ENCODE measurements around the gene FGF22.

The FGF22 gene

GRCh38 chr19:644789-645188 is 5.1 kb downstream of the FGF22 start:
- no peak for DNase-seq

DNA sequence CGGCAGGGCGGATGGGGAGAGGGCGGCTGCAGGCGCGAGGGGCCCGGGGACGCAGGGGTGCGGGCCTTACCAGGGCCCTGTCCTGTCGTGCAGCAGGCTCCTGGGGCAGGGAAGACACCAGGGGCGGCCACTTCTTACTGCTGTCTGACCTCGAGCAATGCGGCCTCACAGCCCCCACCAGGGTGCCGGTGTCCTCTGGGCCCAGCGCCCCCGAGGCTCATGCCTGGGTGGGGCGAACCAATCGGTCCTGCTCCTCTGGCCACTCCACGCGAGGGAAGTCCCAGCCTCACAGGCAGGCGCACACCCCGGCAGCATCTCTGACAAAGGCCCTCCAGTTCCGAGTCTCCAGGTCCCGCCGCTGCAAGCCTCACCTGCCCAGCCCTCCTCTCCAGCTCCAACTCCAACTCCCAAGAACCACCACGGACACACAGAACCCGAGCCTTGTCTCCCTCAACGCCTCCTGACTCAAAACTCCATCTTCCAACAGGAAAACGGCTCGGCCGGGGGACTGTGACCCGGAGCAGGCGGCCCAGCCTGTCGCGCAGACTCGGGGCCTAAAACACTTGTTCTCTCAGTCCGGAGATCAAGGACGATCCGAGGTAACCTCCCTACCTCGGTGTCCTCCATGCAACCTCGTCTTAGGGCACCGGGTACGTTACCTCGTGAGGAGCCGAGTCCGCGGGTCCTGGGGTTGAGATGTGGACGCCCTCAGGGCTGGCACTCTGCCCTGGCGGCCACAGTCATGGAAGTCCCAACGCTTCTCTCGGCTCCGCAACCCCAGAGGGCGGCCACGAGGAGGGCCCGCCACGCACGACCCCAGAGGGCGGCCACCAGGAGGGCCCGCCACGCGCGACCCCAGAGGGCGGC is 6.5 kb downstream of the FGF22 start:
- DNase-seq: no peak

DNA sequence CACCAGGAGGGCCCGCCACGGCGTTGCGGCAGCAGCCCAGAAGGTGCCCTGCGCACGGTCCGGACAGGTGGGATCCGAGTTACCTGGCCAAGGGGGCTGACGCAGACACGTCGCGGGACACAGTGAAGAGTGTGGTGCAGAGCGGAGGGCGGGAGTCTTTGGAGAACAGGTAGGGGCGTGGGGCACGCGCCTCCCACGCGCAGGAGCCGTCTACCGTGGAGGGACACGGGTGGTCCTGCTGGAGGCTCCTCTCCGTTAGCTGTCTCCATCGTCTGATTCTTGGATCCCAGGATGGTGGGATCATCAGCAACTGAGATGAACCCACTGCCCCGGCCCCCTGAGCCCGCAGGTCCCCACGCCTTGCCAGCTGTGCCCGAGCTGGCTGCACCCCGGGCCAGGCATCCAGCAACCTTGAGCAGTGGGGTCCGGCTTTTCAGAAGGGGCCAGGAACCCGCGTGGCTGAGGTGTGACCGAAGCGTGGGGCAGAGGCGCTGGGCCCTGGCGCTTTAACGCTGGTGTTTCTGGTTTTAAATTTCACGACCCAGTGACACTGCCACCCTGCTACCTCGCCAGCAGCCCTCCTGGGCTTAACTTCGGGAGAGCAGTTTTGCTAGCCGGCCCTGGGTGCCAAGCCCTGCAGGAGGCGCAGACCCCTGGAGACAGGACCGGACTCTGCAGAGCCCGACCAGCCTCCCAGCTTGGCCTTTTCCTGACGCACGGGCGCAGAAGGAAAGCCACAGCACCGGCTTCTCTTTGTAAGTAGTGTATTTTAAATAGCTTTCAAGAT is 7.3 kb downstream of the FGF22 start:
- DNase-seq: no peak

GRCh38 chr19:647566-648284 is 8.0 kb downstream of the FGF22 start:
- DNase-seq: no peak

DNA sequence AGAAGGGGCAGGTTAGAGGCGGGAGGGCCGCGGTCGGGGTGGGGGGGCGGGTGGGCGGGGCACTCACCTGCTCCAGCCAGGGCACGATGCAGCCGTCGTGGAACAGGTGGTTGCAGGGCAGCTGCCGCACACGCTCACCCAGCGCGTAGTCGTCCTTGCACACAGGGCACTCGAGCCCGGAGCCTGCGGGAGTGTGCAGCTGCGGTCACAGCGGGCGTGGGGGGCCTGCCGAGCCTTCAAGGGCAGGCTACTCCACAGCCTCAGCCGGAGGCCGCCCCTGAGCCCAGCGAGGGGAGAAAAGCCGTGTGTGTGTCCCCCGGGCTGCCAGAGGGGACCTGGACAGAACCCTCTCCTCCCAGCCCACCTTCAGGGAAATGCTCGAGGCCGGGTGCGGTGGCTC is 8.6 kb downstream of the FGF22 start:
- DNase-seq: no peak

- no peak for DNase-seq
These were observed 9.5 kb downstream of the FGF22 start for GRCh38 chr19:648904-649801.

- no peak for DNase-seq
These were observed 10.4 kb downstream of the FGF22 start for GRCh38 chr19:650121-650520.

DNA sequence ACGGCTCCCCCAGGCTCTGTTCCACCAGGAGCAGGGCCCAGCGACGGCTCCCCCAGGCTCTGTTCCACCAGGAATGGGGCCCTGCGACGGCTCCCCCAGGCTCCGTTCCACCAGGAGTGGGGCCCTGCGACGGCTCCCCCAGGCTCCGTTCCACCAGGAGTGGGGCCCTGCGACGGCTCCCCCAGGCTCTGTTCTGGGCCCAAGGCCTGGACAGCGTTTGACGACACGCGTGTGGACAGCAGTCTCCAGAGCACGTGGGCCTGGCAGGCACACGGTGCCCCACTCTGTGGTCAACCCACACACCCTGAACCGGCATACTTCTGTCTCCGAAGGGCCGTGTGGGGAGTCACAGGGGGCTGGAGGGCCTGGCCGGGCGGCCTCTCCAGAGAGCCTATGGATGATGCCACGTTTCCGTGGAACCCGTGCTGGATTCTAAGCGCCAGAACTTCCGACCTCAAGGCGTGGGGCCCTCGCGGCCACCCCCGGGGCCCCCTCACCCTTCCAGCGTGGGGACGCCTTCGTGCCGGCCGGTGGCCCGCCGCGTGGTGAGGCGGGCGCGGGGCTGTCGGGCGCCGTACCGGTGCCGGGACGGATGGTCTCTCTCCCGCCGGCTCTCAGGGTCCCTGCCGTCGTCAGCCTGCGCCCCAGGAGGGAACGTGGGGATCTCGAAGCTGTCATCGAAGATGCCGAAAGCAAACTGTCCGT is 11.6 kb downstream of the FGF22 start:
- no peak for DNase-seq

- DNase-seq: no peak
These were observed 12.3 kb downstream of the FGF22 start for GRCh38 chr19:651991-652390.

DNA sequence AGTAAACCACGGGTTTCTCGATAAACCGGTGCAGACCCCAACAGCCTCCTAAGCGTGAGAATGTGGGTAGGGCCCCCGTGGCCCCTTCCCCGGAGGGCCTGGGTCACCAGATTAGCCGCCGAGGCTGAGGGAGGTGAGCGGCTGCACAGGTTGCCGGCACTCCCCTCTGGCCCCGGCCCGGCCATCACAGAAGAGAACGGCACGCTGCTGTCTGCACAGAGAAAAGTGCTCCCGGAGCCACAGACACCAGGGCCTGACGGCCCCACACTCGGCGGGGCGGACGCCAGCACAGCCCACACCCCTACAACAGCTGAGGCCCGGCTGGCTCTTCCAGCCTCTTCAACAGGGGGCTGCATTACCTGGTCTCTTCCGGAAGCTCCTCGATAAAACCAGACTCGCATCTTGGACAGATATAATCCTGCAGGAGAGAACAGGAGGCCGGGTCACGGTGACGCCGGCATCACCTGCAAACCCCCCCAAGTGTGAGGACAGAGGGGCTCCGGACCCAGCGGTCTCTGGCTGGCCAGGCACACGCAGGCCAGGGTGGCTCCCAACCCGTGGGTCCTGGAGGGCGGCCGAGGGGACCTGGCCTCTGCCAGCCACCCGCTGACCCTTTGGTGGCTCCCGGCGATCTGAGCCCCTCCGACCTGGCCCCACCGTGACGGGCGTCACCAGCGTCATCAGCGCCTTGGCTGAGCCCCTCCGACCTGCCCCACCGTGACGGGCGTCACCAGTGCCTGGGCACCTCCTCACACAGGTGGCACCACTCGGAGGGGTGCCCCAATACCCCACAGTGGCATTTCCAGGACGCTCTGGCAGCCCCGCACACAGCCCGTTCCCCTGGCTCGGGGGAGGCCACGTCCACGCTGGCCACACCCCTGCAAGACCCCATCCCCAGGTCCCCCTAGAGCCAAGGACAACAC is 13.0 kb downstream of the FGF22 start:
- DNase-seq: no peak

GRCh38 chr19:653425-653824 is 13.7 kb downstream of the FGF22 start:
- DNase-seq: no peak

DNA sequence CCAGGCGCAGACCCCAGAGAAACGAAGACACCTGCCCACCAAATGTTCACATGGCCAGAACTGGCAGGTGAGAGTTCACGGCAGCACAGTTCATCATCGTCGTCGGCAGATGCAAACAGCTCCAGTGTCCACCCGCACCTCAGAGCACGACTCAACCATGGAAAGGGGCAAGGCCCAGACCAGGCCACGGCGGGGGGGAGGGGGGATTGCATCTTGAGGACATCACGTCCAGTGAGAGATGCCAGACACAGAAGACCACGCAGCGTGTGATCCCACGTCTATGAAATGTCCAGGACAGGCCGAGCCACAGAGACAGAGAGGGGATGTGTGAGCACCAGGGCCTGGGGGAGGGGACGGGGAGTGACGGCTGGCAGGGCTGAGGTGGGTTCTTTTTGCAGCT is 16.0 kb downstream of the FGF22 start:
- DNase-seq: no peak

- DNase-seq: no peak
These were observed 17.3 kb downstream of the FGF22 start for GRCh38 chr19:656751-657559.

DNA sequence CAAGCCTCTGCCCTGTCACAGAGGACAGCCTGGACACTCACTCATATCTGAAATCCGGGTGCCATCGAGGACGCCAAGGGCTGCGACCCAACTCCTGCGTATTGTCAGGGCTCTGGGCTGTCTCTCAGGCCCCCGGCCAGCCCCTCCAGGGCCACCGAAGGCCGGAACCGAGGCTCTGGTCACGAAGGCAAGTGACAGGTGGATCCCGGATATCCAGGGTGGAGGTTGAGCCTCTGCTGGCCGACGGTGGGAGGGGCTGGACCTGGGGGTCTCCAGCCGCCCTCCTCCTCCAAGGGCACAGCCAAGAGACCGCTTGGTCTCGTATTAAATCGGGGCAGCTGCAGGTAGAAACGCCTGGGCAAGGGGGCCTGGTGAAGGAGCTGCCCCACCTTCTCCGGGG is 17.9 kb downstream of the FGF22 start:
- DNase-seq: no peak

DNA sequence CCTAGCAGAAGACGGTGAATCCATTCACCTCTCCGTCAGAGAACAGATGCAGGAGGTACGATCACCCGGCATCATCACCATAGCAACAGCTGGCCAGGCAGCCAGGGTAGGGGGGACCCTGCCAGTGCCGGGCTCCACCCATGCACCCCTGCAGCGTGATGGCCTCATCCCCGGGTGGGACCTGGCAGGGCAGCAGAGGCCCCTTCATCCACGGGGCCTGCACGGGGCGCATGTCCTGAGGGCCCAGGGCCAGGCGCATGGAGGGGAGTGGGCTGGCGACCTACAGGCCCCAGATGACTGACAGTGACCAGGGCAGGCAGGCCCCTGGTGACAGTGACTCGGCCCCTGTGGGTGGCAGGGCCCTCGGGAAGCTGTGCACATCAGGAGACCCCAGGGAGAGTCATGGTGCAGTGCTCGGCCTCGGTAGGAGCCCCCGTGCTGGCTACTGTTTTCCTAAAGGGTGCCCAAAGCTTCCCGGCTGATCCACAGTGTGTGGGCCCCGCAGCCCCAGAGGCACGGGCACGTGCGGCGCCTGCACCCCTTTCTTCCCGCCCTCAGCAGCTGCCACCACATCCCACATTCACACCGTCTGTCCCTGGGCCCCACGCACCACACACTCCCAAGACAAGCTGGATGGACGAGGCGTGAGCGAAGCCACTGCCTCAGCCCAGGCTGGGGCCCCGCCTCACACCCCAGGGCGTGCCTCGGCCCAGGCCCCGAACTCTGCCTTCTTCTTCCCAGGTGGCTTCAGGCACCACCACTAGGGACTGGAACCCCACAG is 18.6 kb downstream of the FGF22 start:
- no peak for DNase-seq

- no peak for DNase-seq
These were observed 19.5 kb downstream of the FGF22 start for GRCh38 chr19:658916-659839.

DNA sequence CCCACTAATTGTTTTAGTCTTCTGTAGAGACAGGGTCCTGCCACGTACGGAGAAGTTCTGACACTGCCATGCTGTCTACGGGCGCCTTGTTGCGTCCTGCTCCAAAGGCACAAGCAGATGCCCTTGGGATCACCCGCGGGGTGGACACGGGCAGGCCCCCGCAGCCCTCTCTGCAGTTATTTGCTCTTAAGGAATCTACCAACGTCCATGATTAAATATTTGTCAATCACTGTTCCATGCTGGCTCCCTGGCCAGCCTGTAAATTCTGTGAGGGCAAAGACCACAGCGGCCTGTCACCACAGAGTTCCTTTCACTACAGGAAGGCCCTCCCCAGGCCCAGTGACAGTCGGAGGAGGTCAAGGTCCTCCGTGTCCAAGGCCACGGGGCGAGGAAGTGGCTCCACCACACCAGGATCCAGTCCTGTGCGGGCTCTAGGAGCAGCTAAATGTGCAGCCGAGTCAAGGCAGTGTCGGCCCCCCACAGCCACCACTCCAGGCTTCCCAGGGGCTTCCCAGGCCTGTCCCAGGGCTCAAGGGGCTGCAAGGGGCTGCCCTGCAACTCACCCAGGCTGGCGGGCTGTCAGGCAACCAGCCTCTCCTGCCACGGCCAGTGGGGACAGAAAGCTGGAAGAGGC is 21.2 kb downstream of the FGF22 start:
- DNase-seq: no peak

Measured in activated CD4-positive, alpha-beta T cell treated with anti-CD3 and anti-CD28 coated beads, Interleukin-2, Interleukin-6, amounts not matched to agents 100 ng/mL and 50 ng/mL, durations not matched to agents 16 hours and 8 hours (primary cell).